ENCODE data around the gene IGSF8. TPM values are rescaled to one million over a fixed set of nuclear protein-coding genes. Genes with fewer than 3 reads are reported as not detected.

IGSF8 gene
- polyA plus RNA-seq, 1 of the 3 experiments (the other 2 are of a cell fraction), result 67.9 TPM

GRCh38 chr1:160063176-160063575 is 35.2 kb downstream of the IGSF8 start:
- H3K9me3 ChIP-seq, result no peaks in the 10 kb centered on the region
- no peak for DNase-seq
- WGBS (ENCODE audit: low lambda C conversion rate), result 59% methylated on average over 5 of the region's 5 CpGs
- no peak overlapping the region for H3K27ac ChIP-seq (ENCODE audit: low read depth in 2 of 2, low read length in 1 of 2)
- H4K20me1 ChIP-seq (ENCODE audit: insufficient read depth), result no peaks in the 10 kb centered on the region
- H3K4me2 ChIP-seq, result no peak overlapping the region
- no peak overlapping the region for H2AFZ ChIP-seq (ENCODE audit: low read depth)
- H3K27me3 ChIP-seq (ENCODE audit: insufficient read depth), result peaks cover 55% of the 10 kb centered on the region
- no peaks in the 10 kb centered on the region for H3K36me3 ChIP-seq (replicated peaks in 1 of 2; ENCODE audit: control insufficient read depth in 1 of 2, insufficient read depth in 2 of 2, low read length in 1 of 2)
- no peaks in the 10 kb centered on the region for H3K9me2 ChIP-seq
- ChIA-PET CTCF (interaction anchor here (1.2 to 2.8 kb wide), 5 partner anchors 11 to 127 kb away, joined by 3 to 24 read pairs (median 8); no protein-coding TSS in a partner anchor), POLR2A (no interaction called here)
- H3K79me2 ChIP-seq (ENCODE audit: insufficient read depth), result no peaks in the 10 kb centered on the region
- peaks cover 0 to 9% of the 10 kb centered on the region in 2 experiments; a peak in 1 of 4 replicates for H3K4me1 ChIP-seq (ENCODE audit: control insufficient read depth in 1 of 2, insufficient read depth in 2 of 2, low read depth in 1 of 2, low read length in 1 of 2)
- TF ChIP-seq NFIC (IDR thresholded peaks at IDR 0.05; ENCODE audit: borderline replicate concordance) (no peak), USF1 (IDR thresholded peaks at IDR 0.05; ENCODE audit: borderline replicate concordance, low read depth) (no peak), FOSL2 (IDR thresholded peaks at IDR 0.05; ENCODE audit: borderline replicate concordance, low read depth) (no peak), TEAD4 (IDR thresholded peaks at IDR 0.05; ENCODE audit: borderline replicate concordance, insufficient read depth) (no peak), CTCF (IDR thresholded peaks at IDR 0.05) (no peak), NRF1 (IDR thresholded peaks at IDR 0.05; ENCODE audit: low read depth, low read length) (no peak), MEF2A (IDR thresholded peaks at IDR 0.05; ENCODE audit: borderline replicate concordance, low read depth) (no peak), RXRA (IDR thresholded peaks at IDR 0.05; ENCODE audit: borderline replicate concordance, low read depth) (no peak), TAF1 (IDR thresholded peaks at IDR 0.05; ENCODE audit: borderline replicate concordance, low read depth, low read length) (no peak), FOXJ3 (CRISPR knock-in tag; IDR thresholded peaks at IDR 0.05) (no peak), POLR2AphosphoS5 (IDR thresholded peaks at IDR 0.05; ENCODE audit: low read depth, low read length) (no peak), MAX (IDR thresholded peaks at IDR 0.05; ENCODE audit: low read depth) (no peak), RAD21 (IDR thresholded peaks at IDR 0.05; ENCODE audit: low read length) (no peak), MXI1 (IDR thresholded peaks at IDR 0.05; ENCODE audit: low read depth, low read length) (no peak), SIN3A (IDR thresholded peaks at IDR 0.05; ENCODE audit: borderline replicate concordance, low read depth, low read length) (no peak), CHD2 (IDR thresholded peaks at IDR 0.05; ENCODE audit: low read length, partially characterized antibody) (no peak), REST (IDR thresholded peaks at IDR 0.05; ENCODE audit: low read depth, low read length) (no peak), RCOR1 (IDR thresholded peaks at IDR 0.05; ENCODE audit: low read length) (no peak), YY1 (IDR thresholded peaks at IDR 0.05; ENCODE audit: low read depth) (no peak), FOXM1 (IDR thresholded peaks at IDR 0.05; ENCODE audit: low read depth) (no peak)
- H3K9ac ChIP-seq, result no peak overlapping the region
- H3F3A ChIP-seq (replicated peaks; ENCODE audit: insufficient read depth), result no peaks in the 10 kb centered on the region
- no peak overlapping the region for H3K4me3 ChIP-seq (ENCODE audit: low read depth in 2 of 2, low read length in 1 of 2)

Measured in SK-N-SH (cell line).